ENCODE results near the gene VSTM4. TPM values are rescaled to one million over a fixed set of nuclear protein-coding genes. Genes with fewer than 3 reads are reported as not detected.

VSTM4 gene
- polyA plus RNA-seq, 1 donor (not counting 4 experiments of a cell fraction or from before 2014, with no cell fraction given): not detected

DNA sequence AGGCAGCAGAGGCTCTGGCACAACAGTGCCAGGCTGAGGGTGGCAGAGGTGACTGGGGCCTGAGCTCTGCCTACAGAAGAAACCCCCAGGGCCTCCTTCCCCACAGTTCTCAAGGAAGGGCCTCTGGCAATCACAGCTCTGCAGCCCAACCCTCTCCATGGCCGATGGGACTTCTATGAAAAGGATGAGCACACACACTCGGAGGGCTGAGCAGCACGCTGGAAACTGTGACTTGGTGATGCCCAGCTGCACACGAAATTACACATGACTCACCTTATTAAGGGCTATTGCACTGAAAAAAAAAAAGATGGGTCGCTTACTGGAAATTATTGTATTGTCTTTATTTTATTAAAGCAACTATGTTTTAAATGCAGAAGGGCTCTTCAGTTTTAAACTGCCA lies 132.7 kb downstream of the VSTM4 start:
- Histone ChIP-seq H3K9me1 (ENCODE audit: control insufficient read depth, extremely low read depth, insufficient read depth, low read length) (no peaks in the 10 kb centered on the region), H3K27me3 (ENCODE audit: control insufficient read depth, extremely low read depth, insufficient read depth, low read length) (peaks cover 7% of the 10 kb centered on the region), H3K9ac (ENCODE audit: control insufficient read depth, extremely low read depth, insufficient read depth, low read length) (no peak overlapping the region), H4K20me1 (ENCODE audit: control insufficient read depth, extremely low read depth, insufficient read depth, low read length) (no peaks in the 10 kb centered on the region), H3K4me1 (ENCODE audit: control insufficient read depth, extremely low read depth, insufficient read depth, low read length) (no peaks in the 10 kb centered on the region), H3K4me3 (ENCODE audit: control insufficient read depth in 2 of 3, extremely low read depth in 1 of 3, insufficient read depth in 2 of 3, low read depth in 1 of 3, low read length in 3 of 3) (no peak overlapping the region), H3K36me3 (ENCODE audit: control insufficient read depth in 2 of 2, extremely low read depth in 1 of 2, insufficient read depth in 2 of 2, low read length in 2 of 2) (no peaks in the 10 kb centered on the region), H3K4me2 (ENCODE audit: control insufficient read depth, extremely low read depth, insufficient read depth, low read depth, low read length) (no peak overlapping the region), H3K27ac (ENCODE audit: control insufficient read depth, insufficient read depth, low read length) (no peak overlapping the region), H3K9me3 (ENCODE audit: control insufficient read depth, low read depth, low read length) (no peaks in the 10 kb centered on the region), H2AFZ (ENCODE audit: control insufficient read depth, low read length) (no peak overlapping the region), H3K79me2 (ENCODE audit: control insufficient read depth, insufficient read depth, low read length) (no peaks in the 10 kb centered on the region)
- TF ChIP-seq, protein P1, sequence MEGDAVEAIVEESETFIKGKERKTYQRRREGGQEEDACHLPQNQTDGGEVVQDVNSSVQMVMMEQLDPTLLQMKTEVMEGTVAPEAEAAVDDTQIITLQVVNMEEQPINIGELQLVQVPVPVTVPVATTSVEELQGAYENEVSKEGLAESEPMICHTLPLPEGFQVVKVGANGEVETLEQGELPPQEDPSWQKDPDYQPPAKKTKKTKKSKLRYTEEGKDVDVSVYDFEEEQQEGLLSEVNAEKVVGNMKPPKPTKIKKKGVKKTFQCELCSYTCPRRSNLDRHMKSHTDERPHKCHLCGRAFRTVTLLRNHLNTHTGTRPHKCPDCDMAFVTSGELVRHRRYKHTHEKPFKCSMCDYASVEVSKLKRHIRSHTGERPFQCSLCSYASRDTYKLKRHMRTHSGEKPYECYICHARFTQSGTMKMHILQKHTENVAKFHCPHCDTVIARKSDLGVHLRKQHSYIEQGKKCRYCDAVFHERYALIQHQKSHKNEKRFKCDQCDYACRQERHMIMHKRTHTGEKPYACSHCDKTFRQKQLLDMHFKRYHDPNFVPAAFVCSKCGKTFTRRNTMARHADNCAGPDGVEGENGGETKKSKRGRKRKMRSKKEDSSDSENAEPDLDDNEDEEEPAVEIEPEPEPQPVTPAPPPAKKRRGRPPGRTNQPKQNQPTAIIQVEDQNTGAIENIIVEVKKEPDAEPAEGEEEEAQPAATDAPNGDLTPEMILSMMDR (optimal IDR thresholded peaks at IDR 0.05 in 1 of 3, IDR thresholded peaks at IDR 0.05 in 1 of 3, conservative IDR thresholded peaks at IDR 0.05 in 1 of 3; ENCODE audit: extremely low read depth in 1 of 3, insufficient read depth in 2 of 3, low read length in 3 of 3): no peak
- TF ChIP-seq EZH2 (IDR thresholded peaks at IDR 0.05; ENCODE audit: low read length): no peak
- no peak for DNase-seq (ENCODE audit: low read depth, low spot score)
- no peak for FAIRE-seq
- dilution Hi-C loops (cut with MboI; ENCODE audit: extremely low pct_ligation_motif_present, low sequenced_read_pairs): no loop called here

DNA sequence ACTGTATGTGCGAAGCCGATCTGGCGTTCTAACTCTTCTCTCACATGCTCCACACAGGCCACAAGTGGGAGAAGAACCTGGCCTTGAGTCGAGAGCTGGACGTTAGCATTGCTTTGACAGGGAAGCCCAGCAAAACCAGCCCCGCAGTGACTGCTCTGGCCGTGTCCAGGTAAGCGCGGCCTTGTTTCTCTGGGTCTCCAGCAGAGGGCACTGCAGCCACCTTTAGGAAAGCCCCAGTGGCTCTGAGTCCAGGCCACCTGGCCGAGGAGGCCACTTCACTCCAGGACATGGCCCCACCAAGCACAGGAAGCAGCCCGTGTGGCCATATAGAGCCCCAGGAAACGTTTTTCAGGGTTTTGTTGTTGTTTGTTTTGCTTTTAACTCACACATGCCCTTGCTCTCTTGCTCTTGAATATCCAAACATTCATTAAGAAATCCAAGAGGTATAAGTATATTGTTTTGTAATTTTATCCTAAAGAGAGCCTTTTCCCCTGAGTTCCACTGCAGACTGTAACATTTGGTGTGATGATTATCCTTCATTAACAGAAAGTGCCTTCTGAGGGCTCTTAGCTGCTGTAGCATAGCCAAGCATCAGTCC lies 133.9 kb downstream of the VSTM4 start:
- no peak overlapping the region for H3K9ac ChIP-seq (ENCODE audit: control insufficient read depth, extremely low read depth, insufficient read depth, low read length)
- DNase-seq (ENCODE audit: low read depth, low spot score): no peak
- H4K20me1 ChIP-seq (ENCODE audit: control insufficient read depth, extremely low read depth, insufficient read depth, low read length): no peaks in the 10 kb centered on the region
- H3K36me3 ChIP-seq (ENCODE audit: control insufficient read depth in 2 of 2, extremely low read depth in 1 of 2, insufficient read depth in 2 of 2, low read length in 2 of 2): no peaks in the 10 kb centered on the region
- no peak overlapping the region for H3K27ac ChIP-seq (ENCODE audit: control insufficient read depth, insufficient read depth, low read length)
- no peaks in the 10 kb centered on the region for H3K79me2 ChIP-seq (ENCODE audit: control insufficient read depth, insufficient read depth, low read length)
- no peak for FAIRE-seq
- no peak for TF ChIP-seq EZH2 (IDR thresholded peaks at IDR 0.05; ENCODE audit: low read length)
- TF ChIP-seq, protein P1 (optimal IDR thresholded peaks at IDR 0.05 in 1 of 3, IDR thresholded peaks at IDR 0.05 in 1 of 3, conservative IDR thresholded peaks at IDR 0.05 in 1 of 3; ENCODE audit: extremely low read depth in 1 of 3, insufficient read depth in 2 of 3, low read length in 3 of 3): peak; percentile 77 to 91 (median 87)
- dilution Hi-C loops (cut with MboI; ENCODE audit: extremely low pct_ligation_motif_present, low sequenced_read_pairs): no loop called here
- H3K4me2 ChIP-seq (ENCODE audit: control insufficient read depth, extremely low read depth, insufficient read depth, low read depth, low read length): no peak overlapping the region
- H3K9me3 ChIP-seq (ENCODE audit: control insufficient read depth, low read depth, low read length): no peaks in the 10 kb centered on the region
- H2AFZ ChIP-seq (ENCODE audit: control insufficient read depth, low read length): no peak overlapping the region
- H3K4me1 ChIP-seq (ENCODE audit: control insufficient read depth, extremely low read depth, insufficient read depth, low read length): no peaks in the 10 kb centered on the region
- peaks cover 7% of the 10 kb centered on the region for H3K27me3 ChIP-seq (ENCODE audit: control insufficient read depth, extremely low read depth, insufficient read depth, low read length)
- H3K4me3 ChIP-seq (ENCODE audit: control insufficient read depth in 2 of 3, extremely low read depth in 1 of 3, insufficient read depth in 2 of 3, low read depth in 1 of 3, low read length in 3 of 3): no peak overlapping the region
- H3K9me1 ChIP-seq (ENCODE audit: control insufficient read depth, extremely low read depth, insufficient read depth, low read length): no peaks in the 10 kb centered on the region
